B cell (primary cell): ENCODE results near the gene ZBP1. TPM values are rescaled to one million over a fixed set of nuclear protein-coding genes. Genes with fewer than 3 reads are reported as not detected.

Source experiments
- ATAC-seq: fragments of 200-7000 bp; cut with Tn5 transposase; one replicate; pipeline ENCODE4 v1.10.0; 2021; ENCODE audit warnings: low read depth, mild to moderate bottlenecking, moderate number of reproducible peaks, moderate library complexity
- CTCF ChIA-PET: fragments of 350-600 bp; sonication (Branson Sonifier 250); formaldehyde crosslinking; loops from one replicate; lab custom pipeline; 2021; ENCODE audit warnings: antibody characterized with exemption, inconsistent platforms; lab: Charles Lee
- POLR2A ChIA-PET: fragments of 350-600 bp; sonication (Branson Sonifier 250); formaldehyde crosslinking; loops from one replicate; lab custom pipeline; 2021; ENCODE audit warnings: antibody characterized with exemption; lab: Charles Lee
- DNase-seq: peaks from one replicate; pipeline ENCODE4 v3.0.0; 2013
- H2AFZ ChIP-seq: 2 replicates; pipeline ENCODE4 v1.6.1; 2012; ENCODE audit warnings: mild to moderate bottlenecking, low read depth, low read length; ENCODE audit not compliant: insufficient read depth, poor library complexity, severe bottlenecking
- H3K27ac ChIP-seq, 2 donors: 1 replicate in 1 of 2; 2 replicates in 1 of 2; pipeline ENCODE4 v1.5.1; 2012 to 2013; ENCODE audit warnings: low read length in 2 of 2, mild to moderate bottlenecking in 2 of 2, moderate library complexity in 1 of 2
- H3K27me3 ChIP-seq, 4 experiments: fragments of 200-600 bp in 1 of 4; sonication (generic) in 1 of 4; replicated peaks in 1 of 4; 1 replicate in 2 of 4; 2 replicates in 2 of 4; pipeline versions ENCODE4 v1.6.1 to v1.7.0; 2013 to 2016; ENCODE audit warnings: low read length in 3 of 4, mild to moderate bottlenecking in 2 of 4, mixed read lengths in 1 of 4, moderate library complexity in 1 of 4; ENCODE audit not compliant: insufficient read depth in 4 of 4, control insufficient read depth in 3 of 4; ENCODE audit errors: control extremely low read depth in 1 of 4
- H3K36me3 ChIP-seq, 2 experiments: replicated peaks in 1 of 2; 1 replicate in 1 of 2; 2 replicates in 1 of 2; pipeline versions ENCODE4 v1.6.1 to v1.7.1; 2013; ENCODE audit warnings: low read length in 1 of 2; ENCODE audit not compliant: insufficient read depth in 2 of 2, control insufficient read depth in 1 of 2; ENCODE audit errors: control extremely low read depth in 1 of 2, extremely low read depth in 1 of 2
- H3K4me1 ChIP-seq, 2 donors: fragments of 200-600 bp in 1 of 2; sonication (generic) in 1 of 2; 1 replicate in 1 of 2; 2 replicates in 1 of 2; pipeline versions ENCODE4 v1.5.1 to v1.6.1; 2013 to 2017; ENCODE audit warnings: low read length in 2 of 2; ENCODE audit not compliant: control insufficient read depth in 2 of 2, insufficient read depth in 2 of 2
- H3K4me2 ChIP-seq: replicated peaks from 2 replicates; pipeline ENCODE3; 2012; ENCODE audit warnings: mild to moderate bottlenecking, low read depth, low read length; ENCODE audit not compliant: poor library complexity, severe bottlenecking
- H3K4me3 ChIP-seq, 5 experiments: fragments of 200-600 bp in 1 of 5; sonication (generic) in 1 of 5; 1 replicate in 3 of 5; 2 replicates in 2 of 5; pipeline versions ENCODE4 v1.5.1 to v1.7.0; 2011 to 2016; ENCODE audit warnings: low read length in 4 of 5, mild to moderate bottlenecking in 4 of 5, low read depth in 2 of 5, control low read depth in 1 of 5, moderate library complexity in 1 of 5; ENCODE audit not compliant: insufficient read depth in 1 of 5; ENCODE audit errors: control extremely low read depth in 1 of 5, extremely low read depth in 1 of 5
- H3K79me2 ChIP-seq: fragments of 200-600 bp; sonication (generic); one replicate; pipeline ENCODE4 v1.6.0; 2016; ENCODE audit warnings: low read length; ENCODE audit not compliant: control insufficient read depth, insufficient read depth
- H3K9ac ChIP-seq: fragments of 200-600 bp; sonication (generic); 2 replicates; pipeline ENCODE4 v1.6.1; 2017; ENCODE audit warnings: mild to moderate bottlenecking, low read length, moderate library complexity
- H3K9me3 ChIP-seq, 3 donors: one replicate each; pipeline versions ENCODE4 v1.6.1 to v1.7.1; 2013; ENCODE audit warnings: low read length in 2 of 3; ENCODE audit not compliant: control insufficient read depth in 2 of 3, insufficient read depth in 1 of 3; ENCODE audit errors: control extremely low read depth in 1 of 3
- H4K20me1 ChIP-seq: 2 replicates; pipeline ENCODE4 v1.6.0; 2012; ENCODE audit warnings: mild to moderate bottlenecking, low read length; ENCODE audit not compliant: insufficient read depth, control insufficient read depth, poor library complexity, severe bottlenecking
- H3K27ac Mint-ChIP-seq: one replicate; pipeline ENCODE4 v1.8.0; 2021; ENCODE audit warnings: mixed read lengths
- H3K27me3 Mint-ChIP-seq: one replicate; pipeline ENCODE4 v1.8.0; 2021; ENCODE audit warnings: mixed read lengths
- H3K4me1 Mint-ChIP-seq: one replicate; pipeline ENCODE4 v1.8.0; 2021; ENCODE audit warnings: mixed read lengths
- H3K4me3 Mint-ChIP-seq: one replicate; pipeline ENCODE4 v1.8.0; 2021; ENCODE audit warnings: mixed read lengths
- H3K9me3 Mint-ChIP-seq: one replicate; pipeline ENCODE4 v1.8.0; 2022; ENCODE audit warnings: mixed read lengths; ENCODE audit not compliant: insufficient read depth
- CTCF ChIP-seq: fragments of 200-600 bp; IDR thresholded peaks from one replicate; pipeline ENCODE4 v1.8.0; 2022; ENCODE audit warnings: antibody characterized with exemption, mild to moderate bottlenecking
- EZH2 ChIP-seq: IDR thresholded peaks from 2 replicates; pipeline ENCODE4 v1.6.1; 2012; ENCODE audit warnings: borderline replicate concordance, low read depth, mild to moderate bottlenecking, moderate library complexity, low read length; ENCODE audit not compliant: insufficient read depth, poor library complexity, severe bottlenecking
- WGBS: methylation state at CpG from one replicate; pipeline ENCODE4 v1.1.5; 2013; ENCODE audit warnings: missing lambda C conversion rate; ENCODE audit not compliant: insufficient coverage; 5-methylcytosine and 5-hydroxymethylcytosine counted together
- intact Hi-C: fragments of 100-400 bp; cut with micrococcal nuclease; formaldehyde crosslinking; loops from one replicate; pipeline ENCODE4 v1.10.0; 2022
- polyA plus RNA-seq: library from polyadenylated mRNA; depleted of rRNA; stranded (reverse); fragments of >200 nt; gene quantifications from 2 replicates; pipeline ENCODE4 v1.2.3, GENCODE V29; 2012
- total RNA-seq, 2 donors: library from RNA; stranded (reverse); fragments of 120-200 nt in 1 of 2; gene quantifications; 1 replicate in 1 of 2; 2 replicates in 1 of 2; pipeline versions ENCODE4 v1.2.3 to v1.2.4, GENCODE V29; 2013 to 2022

Gene ZBP1
- total and polyA plus RNA-seq, 2 donors (not counting 1 experiment from before 2014, with no cell fraction given), result 29.9 to 69.2 TPM

- no peak overlapping the region for H2AFZ ChIP-seq
- intact Hi-C loops, result no loop called here
- H3K4me2 ChIP-seq, result no peak overlapping the region
- no peaks in the 10 kb centered on the region for H3K79me2 ChIP-seq
- ChIA-PET POLR2A (interaction anchor here (0.7 kb wide), 1 partner anchor 583 kb away, joined by 3 read pairs; no protein-coding TSS in a partner anchor), CTCF (interaction anchor here (0.6 to 2.3 kb wide), 2 partner anchors 7 to 11 kb away, joined by 3 to 14 read pairs; no protein-coding TSS in a partner anchor)
- WGBS, result 79% methylated on average over 17 of the region's 17 CpGs
- peaks cover 0 to 29% (median 6%) of the 10 kb centered on the region in 3 donors for H3K9me3 ChIP-seq
- Mint-ChIP-seq H3K27ac (no peak overlapping the region), H3K9me3 (peaks cover 3% of the 10 kb centered on the region), H3K4me1 (no peaks in the 10 kb centered on the region), H3K4me3 (no peak overlapping the region), H3K27me3 (peaks cover 53% of the 10 kb centered on the region)
- TF ChIP-seq EZH2 (no peak), CTCF (no peak)
- H3K27ac ChIP-seq, result no peak overlapping the region
- H3K4me1 ChIP-seq, result no peaks in the 10 kb centered on the region
- H3K9ac ChIP-seq, result no peak overlapping the region
- DNase-seq, result no peak
- ATAC-seq, result no peak
- no peak overlapping the region for H3K4me3 ChIP-seq
- H4K20me1 ChIP-seq, result no peaks in the 10 kb centered on the region
- H3K27me3 ChIP-seq, result peaks cover 0 to 31% (median 6%) of the 10 kb centered on the region in 4 experiments
- H3K36me3 ChIP-seq, result no peaks in the 10 kb centered on the region
These were observed 34.6 kb downstream of the ZBP1 start for GRCh38 chr20:57585466-57586213.
